Left colon (tissue), 2 donors: ENCODE measurements around the gene ILDR1. TPM values are rescaled to one million over a fixed set of nuclear protein-coding genes. Genes with fewer than 3 reads are reported as not detected.

Experiments used
- ATAC-seq: fragments of 200-7000 bp; cut with Tn5 transposase; one replicate; pipeline ENCODE4 v1.9.1; 2020; ENCODE audit warnings: mild to moderate bottlenecking, moderate library complexity
- DNase-seq, 2 donors: peaks; one replicate each; pipeline ENCODE4 v3.0.0-alpha.2; 2020
- intact Hi-C, 2 donors: fragments of 100-400 bp; cut with DNase I in 1 of 2; cut with micrococcal nuclease in 1 of 2; formaldehyde crosslinking; loops; one replicate each; pipeline versions ENCODE4 v1.11.2 to v1.14.0; 2022; cut with DNase I, micrococcal nuclease
- total RNA-seq, 2 donors: library from RNA; stranded (reverse); fragmentation: NEBNext Ultra II Directional; extraction: Animal tissue kit (Norgen Biotek cat#: 25700); gene quantifications; one replicate each; pipeline ENCODE4 v1.2.1, GENCODE V29; 2021
- donor health status: DM: no; HTN: no; CAD: no.
- donor health status: DM: yes; HTN: yes; CAD: no.

The ILDR1 gene
- total RNA-seq, 2 donors from 2014 or later: 27.6 to 27.7 TPM

GRCh38 chr3:122024800-122025199 is 2.8 kb upstream of the ILDR1 start:
- intact Hi-C loops: no loop called here
- DNase-seq (no peak), ATAC-seq (peak; percentile 14)

GRCh38 chr3:122023335-122023910 is 1.4 kb upstream of the ILDR1 start:
- DNase-seq (no peak), ATAC-seq (no peak)
- intact Hi-C loops: no loop called here

- intact Hi-C loops: no loop called here
- DNase-seq: no peak
- peak; percentile 73 for ATAC-seq
Observed at GRCh38 chr3:122021037-122021436, 1.0 kb downstream of the ILDR1 start.

- DNase-seq (no peak), ATAC-seq (no peak)
- intact Hi-C loops: no loop called here
Observed at GRCh38 chr3:122019493-122019892, 2.6 kb downstream of the ILDR1 start.

GRCh38 chr3:122014741-122015140 is 7.3 kb downstream of the ILDR1 start:
- ATAC-seq (no peak), DNase-seq (no peak)
- intact Hi-C loops: no loop called here

GRCh38 chr3:122013448-122013925 is 8.6 kb downstream of the ILDR1 start:
- ATAC-seq (peak; percentile 97), DNase-seq (no peak)
- intact Hi-C loops: no loop called here

GRCh38 chr3:122012821-122013220 is 9.2 kb downstream of the ILDR1 start:
- no peak for ATAC-seq
- intact Hi-C loops: no loop called here
- DNase-seq: no peak

- no peak for ATAC-seq
- no peak for DNase-seq
- intact Hi-C loops: no loop called here
Observed at GRCh38 chr3:122011396-122011795, 10.7 kb downstream of the ILDR1 start.

GRCh38 chr3:122010506-122010905 is 11.5 kb downstream of the ILDR1 start:
- ATAC-seq: no peak
- no peak for DNase-seq
- intact Hi-C loops: no loop called here

- DNase-seq (no peak), ATAC-seq (no peak)
- intact Hi-C loops: no loop called here
Observed at GRCh38 chr3:122008166-122008565, 13.9 kb downstream of the ILDR1 start.

GRCh38 chr3:122006267-122006666 is 15.8 kb downstream of the ILDR1 start:
- no peak for ATAC-seq
- no peak for DNase-seq
- intact Hi-C loops: no loop called here

GRCh38 chr3:122004991-122005565 is 17.0 kb downstream of the ILDR1 start:
- intact Hi-C loops: no loop called here
- DNase-seq (no peak), ATAC-seq (peak; percentile 21)

- intact Hi-C loops: no loop called here
- no peak for DNase-seq
- no peak for ATAC-seq
Observed at GRCh38 chr3:122004107-122004506, 17.9 kb downstream of the ILDR1 start.

- ATAC-seq (no peak), DNase-seq (no peak)
- intact Hi-C loops: no loop called here
Observed at GRCh38 chr3:122003606-122004005, 18.4 kb downstream of the ILDR1 start.

GRCh38 chr3:122003112-122003511 is 18.9 kb downstream of the ILDR1 start:
- intact Hi-C loops: no loop called here
- DNase-seq: no peak

GRCh38 chr3:122002611-122003010 is 19.4 kb downstream of the ILDR1 start:
- intact Hi-C loops: no loop called here
- ATAC-seq (no peak), DNase-seq (no peak)

More at GRCh38 chr3:122003112-122003511, 18.9 kb downstream of the ILDR1 start:
- ATAC-seq: peak; percentile 78

- intact Hi-C loops: no loop called here
- no peak for DNase-seq
- ATAC-seq: no peak
Observed at GRCh38 chr3:122001892-122002291, 20.2 kb downstream of the ILDR1 start.

GRCh38 chr3:122000936-122001605 is 21.0 kb downstream of the ILDR1 start:
- DNase-seq: no peak
- no peak for ATAC-seq
- intact Hi-C loops: no loop called here

- ATAC-seq (no peak), DNase-seq (no peak)
- intact Hi-C loops: no loop called here
Observed at GRCh38 chr3:121999931-122000330, 22.1 kb downstream of the ILDR1 start.
